CD8-positive, alpha-beta memory T cell (primary cell): ENCODE results near the gene DNAH11. TPM values are rescaled to one million over a fixed set of nuclear protein-coding genes. Genes with fewer than 3 reads are reported as not detected.
"Not testable (repeated sequence)": the region's sequence is repeated elsewhere in the genome, so short reads cannot be mapped to it uniquely, and the experiment has no call there.

ENCODE experiments used
- CTCF ChIA-PET: fragments of 350-600 bp; sonication (Branson Sonifier 250); formaldehyde crosslinking; loops from one replicate; lab custom pipeline; 2021; ENCODE audit warnings: antibody characterized with exemption; lab: Charles Lee
- POLR2A ChIA-PET: fragments of 350-600 bp; sonication (Branson Sonifier 250); formaldehyde crosslinking; loops from one replicate; lab custom pipeline; 2021; ENCODE audit warnings: antibody characterized with exemption; lab: Charles Lee
- DNase-seq, 5 donors: peaks; one replicate each; pipeline versions ENCODE4 v3.0.0 to v3.0.0-alpha.2; 2020 to 2022; ENCODE audit warnings: mixed read lengths in 1 of 5
- H3K27ac ChIP-seq: one replicate; pipeline ENCODE4 v1.7.0; 2013; ENCODE audit warnings: low read depth, mild to moderate bottlenecking, low read length, moderate library complexity
- H3K27me3 ChIP-seq: 2 replicates; pipeline ENCODE4 v1.7.0; 2013; ENCODE audit warnings: low read length, mild to moderate bottlenecking; ENCODE audit not compliant: insufficient read depth, poor library complexity, severe bottlenecking
- H3K36me3 ChIP-seq: 2 replicates; pipeline ENCODE4 v1.7.0; 2013; ENCODE audit warnings: mild to moderate bottlenecking, low read length, moderate library complexity; ENCODE audit not compliant: insufficient read depth
- H3K4me1 ChIP-seq: 2 replicates; pipeline ENCODE4 v1.7.0; 2013; ENCODE audit warnings: mild to moderate bottlenecking, low read length, moderate library complexity; ENCODE audit not compliant: insufficient read depth
- H3K4me3 ChIP-seq: 2 replicates; pipeline ENCODE4 v1.7.0; 2013; ENCODE audit warnings: mild to moderate bottlenecking, low read length
- H3K9me3 ChIP-seq: 2 replicates; pipeline ENCODE4 v1.7.0; 2013; ENCODE audit warnings: mild to moderate bottlenecking, low read length
- H3K27ac Mint-ChIP-seq, 8 donors: one replicate each; pipeline ENCODE4 v1.8.0; 2020 to 2021; ENCODE audit warnings: mixed read lengths in 8 of 8, mild to moderate bottlenecking in 6 of 8, inconsistent platforms in 3 of 8, moderate library complexity in 3 of 8
- H3K27me3 Mint-ChIP-seq, 2 donors: one replicate each; pipeline ENCODE4 v1.8.0; 2020 to 2021; ENCODE audit warnings: mixed read lengths in 2 of 2, mild to moderate bottlenecking in 1 of 2, moderate library complexity in 1 of 2
- H3K36me3 Mint-ChIP-seq, 3 donors: one replicate each; pipeline ENCODE4 v1.8.0; 2020 to 2021; ENCODE audit warnings: mixed read lengths in 3 of 3, inconsistent platforms in 1 of 3, mild to moderate bottlenecking in 1 of 3
- H3K4me1 Mint-ChIP-seq, 3 donors: one replicate each; pipeline ENCODE4 v1.8.0; 2020 to 2021; ENCODE audit warnings: mixed read lengths in 3 of 3, inconsistent platforms in 1 of 3, mild to moderate bottlenecking in 1 of 3
- H3K4me3 Mint-ChIP-seq, 7 donors: one replicate each; pipeline ENCODE4 v1.8.0; 2020 to 2021; ENCODE audit warnings: mixed read lengths in 7 of 7, mild to moderate bottlenecking in 6 of 7, moderate library complexity in 4 of 7, inconsistent platforms in 2 of 7
- H3K9me3 Mint-ChIP-seq, 5 donors: one replicate each; pipeline ENCODE4 v1.8.0; 2020 to 2022; ENCODE audit warnings: mixed read lengths in 5 of 5, mild to moderate bottlenecking in 3 of 5, moderate library complexity in 2 of 5, inconsistent platforms in 1 of 5
- polyA plus RNA-seq: library from polyadenylated mRNA; unstranded; fragments of 300-500 nt; fragmentation: Illumina TruSeq; gene quantifications from one replicate; pipeline ENCODE4 v1.2.3, GENCODE V29; 2021
- total RNA-seq, 2 experiments: library from RNA; stranded (reverse); gene quantifications; one replicate each; pipeline ENCODE4 v1.2.3, GENCODE V29; 2021

Gene DNAH11
- total and polyA plus RNA-seq, 3 experiments from 2014 or later: 0.02 TPM; not detected in 2

DNA sequence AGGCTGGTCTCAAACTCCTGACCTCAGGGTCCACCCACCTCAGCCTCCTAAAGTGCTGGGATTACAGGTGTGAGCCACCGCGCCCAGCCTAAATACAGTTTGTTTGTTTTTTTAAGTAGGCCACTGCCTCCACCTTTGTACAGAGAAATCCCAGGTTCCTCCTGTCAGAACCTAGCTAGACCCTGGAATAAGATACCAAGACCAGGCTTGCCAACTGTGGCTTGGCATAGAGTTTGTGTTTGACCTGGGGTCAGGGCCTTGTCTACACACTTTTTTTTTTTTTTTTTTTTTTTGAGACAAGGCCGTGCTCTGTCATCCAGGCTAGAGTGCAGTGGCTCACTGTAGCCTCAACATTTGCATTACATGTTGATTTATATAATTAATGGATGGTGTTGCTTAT is 34.3 kb upstream of the DNAH11 start:
- Mint-ChIP-seq H3K4me1 (peaks cover 2 to 15% (median 7%) of the 10 kb centered on the region in 3 donors), H3K27me3 (no peaks in the 10 kb centered on the region), H3K27ac (no peak overlapping the region), H3K36me3 (peaks cover 47 to 84% (median 53%) of the 10 kb centered on the region in 3 donors), H3K4me3 (no peak overlapping the region), H3K9me3 (peaks cover 19 to 34% (median 23%) of the 10 kb centered on the region in 5 donors)
- ChIA-PET POLR2A (no interaction called here), CTCF (no interaction called here)
- Histone ChIP-seq H3K36me3 (peaks cover 18% of the 10 kb centered on the region), H3K4me3 (no peak overlapping the region), H3K27ac (no peak overlapping the region), H3K27me3 (no peaks in the 10 kb centered on the region), H3K4me1 (no peaks in the 10 kb centered on the region), H3K9me3 (peaks cover 5% of the 10 kb centered on the region)
- no peak for DNase-seq

GRCh38 chr7:21514062-21514461 is 28.8 kb upstream of the DNAH11 start:
- peaks cover 4 to 39% (median 26%) of the 10 kb centered on the region in 3 donors for H3K36me3 Mint-ChIP-seq
- POLR2A ChIA-PET: no interaction called here

DNA sequence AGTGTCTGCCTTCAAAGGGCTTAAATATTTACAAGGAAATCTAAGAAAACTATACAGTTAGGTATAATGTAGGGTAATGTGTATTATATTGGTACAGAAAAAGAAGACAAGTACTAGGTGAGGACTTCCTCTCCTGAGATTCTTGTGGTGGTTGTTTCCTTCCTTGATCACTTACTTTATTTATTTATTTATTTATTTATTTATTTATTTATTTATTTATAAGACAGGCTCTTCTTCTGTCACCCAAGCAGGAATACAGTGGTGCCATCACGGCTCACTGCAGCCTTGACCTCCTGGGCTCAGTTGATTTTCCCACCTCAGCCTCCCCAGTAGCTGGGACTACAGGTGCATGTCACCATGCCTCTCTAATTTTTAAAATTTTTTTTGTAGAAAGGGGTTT is 18.2 kb upstream of the DNAH11 start:
- H3K4me1 ChIP-seq: no peaks in the 10 kb centered on the region
- POLR2A ChIA-PET: no interaction called here

More at GRCh38 chr7:21514062-21514461, 28.8 kb upstream of the DNAH11 start:
- Histone ChIP-seq H3K4me1 (no peaks in the 10 kb centered on the region), H3K4me3 (no peak overlapping the region), H3K27ac (no peak overlapping the region), H3K36me3 (peaks cover 18% of the 10 kb centered on the region), H3K27me3 (no peaks in the 10 kb centered on the region), H3K9me3 (no peaks in the 10 kb centered on the region)
- no peak overlapping the region for H3K4me3 Mint-ChIP-seq
- H3K4me1 Mint-ChIP-seq: no peaks in the 10 kb centered on the region
- CTCF ChIA-PET: no interaction called here
- DNase-seq: no peak
- no peaks in the 10 kb centered on the region for H3K27me3 Mint-ChIP-seq
- no peaks in the 10 kb centered on the region for H3K9me3 Mint-ChIP-seq
- no peak overlapping the region for H3K27ac Mint-ChIP-seq

DNA sequence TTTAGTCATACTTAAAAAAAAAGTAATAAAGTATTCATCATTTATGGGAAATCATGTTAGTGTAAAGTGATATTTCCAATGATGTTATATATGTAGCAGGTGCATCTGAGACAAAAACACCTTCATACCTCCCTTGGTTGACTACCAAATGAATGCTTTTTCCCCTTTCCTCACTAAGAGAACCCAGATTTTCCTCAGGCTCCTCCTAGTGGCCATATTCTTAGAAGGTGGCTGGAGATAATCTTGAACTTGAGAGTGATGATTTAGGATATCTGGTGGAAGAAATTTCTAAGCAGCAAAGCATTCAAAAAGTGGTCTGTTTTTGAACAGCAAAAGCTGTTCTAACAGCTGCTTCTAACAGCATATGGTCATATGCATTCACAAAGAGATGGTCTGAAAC is 16.8 kb upstream of the DNAH11 start:
- DNase-seq: peak in 1 of 5 donors; percentile 8
- CTCF ChIA-PET: interaction anchor here (1.9 kb wide), 1 partner anchor 10 kb away, joined by 5 read pairs; no protein-coding TSS in a partner anchor
- Histone ChIP-seq H3K9me3 (no peaks in the 10 kb centered on the region), H3K27ac (no peak overlapping the region), H3K4me3 (no peak overlapping the region), H3K36me3 (no peaks in the 10 kb centered on the region), H3K27me3 (no peaks in the 10 kb centered on the region), H3K4me1 (no peaks in the 10 kb centered on the region)
- Mint-ChIP-seq H3K4me3 (no peak overlapping the region), H3K36me3 (no peaks in the 10 kb centered on the region), H3K27me3 (peaks cover 0 to 4% of the 10 kb centered on the region in 2 donors), H3K4me1 (no peaks in the 10 kb centered on the region), H3K9me3 (no peaks in the 10 kb centered on the region), H3K27ac (no peak overlapping the region)
- POLR2A ChIA-PET: no interaction called here

More for the DNA sequence above, 18.2 kb upstream of the DNAH11 start:
- Histone ChIP-seq H3K4me3 (no peak overlapping the region), H3K27ac (no peak overlapping the region), H3K36me3 (no peaks in the 10 kb centered on the region), H3K9me3 (no peaks in the 10 kb centered on the region), H3K27me3 (no peaks in the 10 kb centered on the region)
- Mint-ChIP-seq H3K27ac (no peak overlapping the region), H3K4me1 (no peaks in the 10 kb centered on the region), H3K36me3 (no peaks in the 10 kb centered on the region), H3K4me3 (no peak overlapping the region), H3K9me3 (no peaks in the 10 kb centered on the region), H3K27me3 (no peaks in the 10 kb centered on the region)
- CTCF ChIA-PET: no interaction called here
- DNase-seq: no peak

GRCh38 chr7:21526448-21526847 is 16.4 kb upstream of the DNAH11 start:
- H3K27me3 Mint-ChIP-seq: peaks cover 0 to 4% of the 10 kb centered on the region in 2 donors
- H3K27me3 ChIP-seq: no peaks in the 10 kb centered on the region
- H3K27ac Mint-ChIP-seq: peak overlapping the region in 1 of 8 donors; percentile 38
- no peaks in the 10 kb centered on the region for H3K36me3 Mint-ChIP-seq
- no peaks in the 10 kb centered on the region for H3K36me3 ChIP-seq
- H3K4me1 Mint-ChIP-seq: no peaks in the 10 kb centered on the region
- ChIA-PET CTCF (interaction anchor here (1.9 kb wide), 1 partner anchor 9 kb away, joined by 5 read pairs; no protein-coding TSS in a partner anchor), POLR2A (no interaction called here)
- no peaks in the 10 kb centered on the region for H3K4me1 ChIP-seq
- H3K4me3 ChIP-seq: no peak overlapping the region
- H3K9me3 Mint-ChIP-seq: no peaks in the 10 kb centered on the region
- no peak overlapping the region for H3K27ac ChIP-seq
- no peak overlapping the region for H3K4me3 Mint-ChIP-seq
- H3K9me3 ChIP-seq: no peaks in the 10 kb centered on the region
- no peak for DNase-seq

DNA sequence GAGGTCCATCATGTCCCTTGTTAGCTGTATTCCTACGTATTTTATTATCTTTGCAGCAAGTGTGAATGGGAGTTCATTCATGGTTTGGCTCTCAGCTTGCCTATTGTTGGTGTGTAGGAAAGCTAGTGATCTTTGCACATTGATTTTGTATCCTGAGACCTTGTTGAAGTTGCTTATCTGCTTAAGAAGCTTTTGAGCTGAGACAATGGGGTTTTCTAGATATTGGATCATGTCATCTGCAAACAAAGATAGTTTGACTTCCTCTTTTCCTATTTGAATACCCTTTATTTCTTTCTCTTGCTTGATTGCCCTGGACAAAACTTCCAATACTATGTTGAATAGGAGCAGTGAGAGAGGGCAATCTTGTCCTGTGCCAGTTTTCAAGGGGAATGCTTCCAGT is 10.4 kb upstream of the DNAH11 start:
- H3K9me3 Mint-ChIP-seq, H3K36me3 Mint-ChIP-seq, H3K36me3 ChIP-seq, H3K27ac ChIP-seq, H3K4me3 Mint-ChIP-seq, DNase-seq, POLR2A ChIA-PET, H3K4me3 ChIP-seq, H3K27me3 ChIP-seq, H3K4me1 Mint-ChIP-seq, H3K4me1 ChIP-seq, H3K9me3 ChIP-seq, CTCF ChIA-PET: not testable (repeated sequence)
- Mint-ChIP-seq H3K27me3 (peaks cover 10 to 24% of the 10 kb centered on the region in 2 donors), H3K27ac (peak overlapping the region in 1 of 8 donors; percentile 1)

DNA sequence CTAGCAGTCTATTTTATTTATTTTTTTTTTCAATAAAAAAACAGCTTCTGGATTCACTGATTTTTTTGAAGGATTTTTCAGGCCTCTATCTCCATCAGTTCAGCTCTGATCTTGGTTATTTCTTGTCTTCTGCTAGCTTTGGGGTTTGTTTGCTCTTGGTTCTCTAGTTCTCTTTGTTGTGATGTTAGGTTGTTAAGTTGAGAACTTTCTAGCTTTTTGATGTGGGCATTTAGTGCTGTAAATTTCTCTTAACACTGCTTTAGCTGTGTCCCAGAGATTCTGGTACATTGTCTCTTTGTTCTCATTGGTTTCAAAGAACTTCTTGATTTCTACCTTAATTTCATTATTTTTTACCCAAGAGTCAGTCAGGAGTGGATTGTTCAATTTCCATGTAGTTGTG is 9.2 kb upstream of the DNAH11 start:
- H3K4me3 Mint-ChIP-seq, H3K9me3 Mint-ChIP-seq, CTCF ChIA-PET, H3K4me3 ChIP-seq, H3K27ac ChIP-seq, DNase-seq, H3K36me3 Mint-ChIP-seq, H3K36me3 ChIP-seq, H3K4me1 ChIP-seq, POLR2A ChIA-PET, H3K27ac Mint-ChIP-seq, H3K4me1 Mint-ChIP-seq, H3K9me3 ChIP-seq, H3K27me3 ChIP-seq: not testable (repeated sequence)
- peaks cover 13 to 26% of the 10 kb centered on the region in 2 donors for H3K27me3 Mint-ChIP-seq

GRCh38 chr7:21536445-21537118 is 6.3 kb upstream of the DNAH11 start:
- H3K27ac Mint-ChIP-seq, H3K4me3 ChIP-seq, H3K27ac ChIP-seq, POLR2A ChIA-PET, H3K4me1 Mint-ChIP-seq, H3K4me3 Mint-ChIP-seq, H3K9me3 Mint-ChIP-seq, H3K27me3 ChIP-seq, H3K9me3 ChIP-seq, H3K4me1 ChIP-seq, H3K36me3 Mint-ChIP-seq, H3K36me3 ChIP-seq, DNase-seq: not testable (repeated sequence)
- peaks cover 22 to 49% of the 10 kb centered on the region in 2 donors for H3K27me3 Mint-ChIP-seq
- CTCF ChIA-PET: interaction anchor here (1.9 kb wide), 1 partner anchor 10 kb away, joined by 5 read pairs; no protein-coding TSS in a partner anchor
